HG02943 (cell line): ENCODE results near the gene TOX4.
"Not testable (repeated sequence)": the region's sequence is repeated elsewhere in the genome, so short reads cannot be mapped to it uniquely, and the experiment has no call there.

Source experiments
- ATAC-seq: cut with Tn5 transposase; IDR thresholded peaks from one replicate; pipeline ENCODE4 v1.9.1; 2021; ENCODE audit warnings: mild to moderate bottlenecking, low read depth, moderate library complexity; ENCODE audit not compliant: unreplicated experiment

The TOX4 gene

GRCh38 chr14:21528381-21529348, 51.7 kb downstream of the TOX4 start:
- ATAC-seq = no peak

- ATAC-seq = no peak
Measured at GRCh38 chr14:21529515-21529914, 52.5 kb downstream of the TOX4 start.

GRCh38 chr14:21533294-21533693, 56.3 kb downstream of the TOX4 start:
- ATAC-seq = no peak

- no peak for ATAC-seq
Measured at GRCh38 chr14:21534576-21534975, 57.6 kb downstream of the TOX4 start.

- ATAC-seq = no peak
Measured at GRCh38 chr14:21535545-21536417, 58.8 kb downstream of the TOX4 start.

- ATAC-seq = no peak
Measured at GRCh38 chr14:21536418-21537089, 59.6 kb downstream of the TOX4 start.

- no peak for ATAC-seq
Measured at GRCh38 chr14:21537090-21537424, 60.1 kb downstream of the TOX4 start.

- ATAC-seq = no peak
Measured at GRCh38 chr14:21539189-21539940, 62.4 kb downstream of the TOX4 start.

- no peak for ATAC-seq
Measured at GRCh38 chr14:21541413-21542074, 64.5 kb downstream of the TOX4 start.

GRCh38 chr14:21543521-21543960, 66.5 kb downstream of the TOX4 start:
- ATAC-seq = no peak

- ATAC-seq = no peak
Measured at GRCh38 chr14:21543963-21544362, 67.0 kb downstream of the TOX4 start.

- not testable (repeated sequence) for ATAC-seq
Measured at GRCh38 chr14:21544588-21544987, 67.6 kb downstream of the TOX4 start.
